Measurements from ENCODE around the gene KIF18B. TPM values are rescaled to one million over a fixed set of nuclear protein-coding genes. Genes with fewer than 3 reads are reported as not detected.
A peak's percentile ranks its signal among the peaks of the same experiment; 100 is the strongest.

KIF18B gene
- total and polyA plus RNA-seq, 7 donors: 0.01 to 0.17 (median 0.07) TPM; not detected in 2

- Histone ChIP-seq H3K9me3 (no peaks in the 10 kb centered on the region), H3K4me3 (peak overlapping the region; percentile 97), H3K4me1 (peaks cover 20% of the 10 kb centered on the region), H3K36me3 (ENCODE audit: insufficient read depth in 1 of 2, low read depth in 1 of 2) (peaks cover 0 to 18% of the 10 kb centered on the region in 2 donors), H3K27me3 (ENCODE audit: insufficient read depth in 3 of 3, low read length in 2 of 3) (no peaks in the 10 kb centered on the region), H3K27ac (peak overlapping the region; percentile 98)
- 0 to 1% (median 0%) methylated on average over 7 of the region's 7 CpGs for WGBS, 3 donors
- TF ChIP-seq CTCF (IDR thresholded peaks at IDR 0.05): no peak
- intact Hi-C loops (cut with DNase I): no loop called here
- no peak for ATAC-seq
- DNase-seq: no peak
Observed at GRCh38 chr17:44898768-44899073, 48.9 kb downstream of the KIF18B start.

GRCh38 chr17:44894642-44895041 is 52.9 kb downstream of the KIF18B start:
- Histone ChIP-seq H3K9me3 (no peaks in the 10 kb centered on the region), H3K4me3 (no peak overlapping the region), H3K36me3 (ENCODE audit: insufficient read depth in 1 of 2, low read depth in 1 of 2) (peaks cover 5 to 51% of the 10 kb centered on the region in 2 donors), H3K27ac (no peak overlapping the region), H3K27me3 (ENCODE audit: insufficient read depth in 3 of 3, low read length in 2 of 3) (no peaks in the 10 kb centered on the region), H3K4me1 (peaks cover 14% of the 10 kb centered on the region)
- ATAC-seq (no peak), DNase-seq (no peak)
- no peak for TF ChIP-seq CTCF (IDR thresholded peaks at IDR 0.05)
- intact Hi-C loops (cut with DNase I): no loop called here
- 90 to 95% (median 95%) methylated on average over 4 of the region's 4 CpGs for WGBS, 3 donors

GRCh38 chr17:44892250-44892649 is 55.3 kb downstream of the KIF18B start:
- no peak for TF ChIP-seq CTCF (IDR thresholded peaks at IDR 0.05)
- no peak for DNase-seq
- H3K27ac ChIP-seq: no peak overlapping the region
- H3K4me3 ChIP-seq: no peak overlapping the region
- no peak for ATAC-seq
- intact Hi-C loops (cut with DNase I): no loop called here
- peaks cover 1% of the 10 kb centered on the region for H3K4me1 ChIP-seq
- H3K9me3 ChIP-seq: no peaks in the 10 kb centered on the region
- peaks cover 5 to 60% of the 10 kb centered on the region in 2 donors for H3K36me3 ChIP-seq (ENCODE audit: insufficient read depth in 1 of 2, low read depth in 1 of 2)
- H3K27me3 ChIP-seq (ENCODE audit: insufficient read depth in 3 of 3, low read length in 2 of 3): no peaks in the 10 kb centered on the region

- intact Hi-C loops (cut with DNase I): no loop called here
- H3K4me1 ChIP-seq: no peaks in the 10 kb centered on the region
- peaks cover 9 to 76% of the 10 kb centered on the region in 2 donors for H3K36me3 ChIP-seq (ENCODE audit: insufficient read depth in 1 of 2, low read depth in 1 of 2)
- H3K27ac ChIP-seq: no peak overlapping the region
- no peaks in the 10 kb centered on the region for H3K9me3 ChIP-seq
- WGBS, 3 donors: 72 to 79% (median 79%) methylated on average over 7 of the region's 7 CpGs
- no peak overlapping the region for H3K4me3 ChIP-seq
- TF ChIP-seq CTCF (IDR thresholded peaks at IDR 0.05): no peak
- ATAC-seq: peak in 1 of 4 donors; percentile 30
- no peaks in the 10 kb centered on the region for H3K27me3 ChIP-seq (ENCODE audit: insufficient read depth in 3 of 3, low read length in 2 of 3)
- no peak for DNase-seq
Observed at GRCh38 chr17:44889003-44889402, 58.6 kb downstream of the KIF18B start.
